K562 (cell line): ENCODE data around the gene TPBGL. TPM values are rescaled to one million over a fixed set of nuclear protein-coding genes. Genes with fewer than 3 reads are reported as not detected.

ENCODE experiments used
- ATAC-seq: fragments of 200-7000 bp; cut with Tn5 transposase; 3 replicates; pipeline ENCODE4 v1.9.1; 2020; ENCODE audit warnings: moderate library complexity
- Bru-seq: library from RNA; stranded (reverse); fragments of 400-500 nt; gene quantifications from one replicate; lab custom pipeline; 2021; lab: Mats Ljungman, UMichigan
- BruChase-seq, 2 experiments: library from RNA; stranded (reverse); fragments of 400-500 nt; gene quantifications; one replicate each; lab custom pipeline; 2021; lab: Mats Ljungman, UMichigan
- BruUV-seq: library from RNA; stranded (reverse); fragments of 400-500 nt; replicated peaks from 2 replicates; lab custom pipeline; 2021; lab: Mats Ljungman, UMichigan
- CTCF ChIA-PET: fragments of 300-600 bp; formaldehyde crosslinking; extraction: SDS; loops from one replicate; lab custom pipeline; 2021; ENCODE audit warnings: low intra/inter-chr PET ratio; lab: Yijun Ruan, JAX
- POLR2A ChIA-PET: fragments of 300-600, 350-650 bp; sonication (Branson Sonifier 250); formaldehyde crosslinking; extraction: SDS; loops from one replicate; lab custom pipeline; 2021; ENCODE audit warnings: antibody characterized with exemption, inconsistent platforms; lab: Yijun Ruan, JAX
- DNase-seq, 4 experiments: peaks; one replicate each; pipeline versions ENCODE4 v3.0.0 to v3.0.0-alpha.2; 2011 to 2018; ENCODE audit warnings: low spot score in 3 of 4, mixed read lengths in 3 of 4; ENCODE audit errors: extremely low read depth in 1 of 4
- FAIRE-seq: peaks from 2 replicates; lab custom pipeline; 2011; peaks lifted over from hg19 to GRCh38; lab: Jason Lieb, UNC
- H2AFZ ChIP-seq: 2 replicates; pipeline ENCODE4 v1.6.0; 2011; ENCODE audit warnings: low read depth, low read length, control low read depth, inconsistent platforms
- H3K27ac ChIP-seq: fragments of 200-600 bp; 3 replicates; pipeline ENCODE4 v1.8.0; 2011; ENCODE audit warnings: low read depth, mild to moderate bottlenecking, control low read depth, inconsistent platforms, low read length, moderate library complexity, mixed read lengths; ENCODE audit errors: extremely low read depth
- H3K27me3 ChIP-seq, 2 experiments: fragments of 300-600 bp in 1 of 2; 2 replicates in 1 of 2; 3 replicates in 1 of 2; pipeline versions ENCODE4 v1.6.0 to v1.8.0; 2011; ENCODE audit warnings: inconsistent platforms in 2 of 2, low read length in 2 of 2, mild to moderate bottlenecking in 1 of 2, mixed read lengths in 1 of 2, moderate library complexity in 1 of 2; ENCODE audit not compliant: control insufficient read depth in 2 of 2, insufficient read depth in 2 of 2
- H3K36me3 ChIP-seq: fragments of 300-600 bp; 3 replicates; pipeline ENCODE4 v1.8.0; 2011; ENCODE audit warnings: mild to moderate bottlenecking, low read length, inconsistent platforms; ENCODE audit not compliant: control insufficient read depth, insufficient read depth
- H3K4me1 ChIP-seq, 2 experiments: fragments of 200-600 bp in 1 of 2; replicated peaks in 1 of 2; 2 replicates in 1 of 2; 3 replicates in 1 of 2; pipeline versions ENCODE4 v1.5.1 to v1.8.0; 2011; ENCODE audit warnings: inconsistent platforms in 2 of 2, low read length in 2 of 2, mild to moderate bottlenecking in 1 of 2, mixed read lengths in 1 of 2, moderate library complexity in 1 of 2; ENCODE audit not compliant: control insufficient read depth in 2 of 2, insufficient read depth in 2 of 2
- H3K4me2 ChIP-seq: 2 replicates; pipeline ENCODE4 v1.6.1; 2011; ENCODE audit warnings: low read length, control low read depth, inconsistent platforms, mixed read lengths; ENCODE audit not compliant: insufficient read depth
- H3K4me3 ChIP-seq: fragments of 200-600 bp; sonication (generic), shearing (Covaris generic); 2 replicates; pipeline ENCODE4 v1.5.1; 2016; ENCODE audit warnings: control low read depth, inconsistent platforms
- H3K79me2 ChIP-seq: fragments of 200-600 bp; 3 replicates; pipeline ENCODE4 v1.8.0; 2011; ENCODE audit warnings: low read length, inconsistent platforms; ENCODE audit not compliant: control insufficient read depth, insufficient read depth
- H3K9ac ChIP-seq, 2 experiments: 2 replicates each; pipeline versions ENCODE4 v1.6.0 to v1.6.1; 2011; ENCODE audit warnings: low read depth in 2 of 2, low read length in 2 of 2, control low read depth in 1 of 2, inconsistent platforms in 1 of 2, mild to moderate bottlenecking in 1 of 2, mixed read lengths in 1 of 2; ENCODE audit not compliant: insufficient read depth in 1 of 2
- H3K9me1 ChIP-seq: one replicate; pipeline ENCODE4 v1.6.0; 2011; ENCODE audit warnings: inconsistent platforms, mild to moderate bottlenecking, low read length, moderate library complexity; ENCODE audit not compliant: control insufficient read depth, insufficient read depth
- H3K9me3 ChIP-seq: replicated peaks from 2 replicates; pipeline ENCODE4 v1.5.1; 2011; ENCODE audit warnings: low read depth, low read length, inconsistent platforms; ENCODE audit not compliant: control insufficient read depth, insufficient read depth
- H4K20me1 ChIP-seq: replicated peaks from 2 replicates; pipeline ENCODE4 v1.6.1; 2011; ENCODE audit warnings: low read length, inconsistent platforms, mixed read lengths; ENCODE audit not compliant: control insufficient read depth, insufficient read depth
- BHLHE40 ChIP-seq: IDR thresholded peaks from 2 replicates; pipeline ENCODE4 v1.6.1; 2011; ENCODE audit warnings: low read length, improper control_type of control experiment
- BRD9 ChIP-seq: fragments of 450-650 bp; IDR thresholded peaks from 2 replicates; pipeline ENCODE4 v1.6.1; 2018; ENCODE audit warnings: low read depth; ENCODE audit not compliant: partially characterized antibody
- EGR1 ChIP-seq: fragments of 450-650 bp; conservative IDR thresholded peaks from 2 replicates; pipeline ENCODE4 v1.6.1; 2017; ENCODE audit warnings: mild to moderate bottlenecking
- FOXK2 ChIP-seq, 2 experiments: fragments of 450-650 bp; IDR thresholded peaks in 1 of 2; conservative IDR thresholded peaks in 1 of 2; 2 replicates each; pipeline ENCODE4 v1.6.1; 2016; ENCODE audit warnings: low read depth in 2 of 2, mild to moderate bottlenecking in 1 of 2
- MAX ChIP-seq: sonication (generic); formaldehyde crosslinking; IDR thresholded peaks from 2 replicates; pipeline ENCODE4 v1.9.0; 2022; ENCODE audit warnings: mild to moderate bottlenecking, missing genetic modification reagents
- SIX5 ChIP-seq, 2 experiments: IDR thresholded peaks; 2 replicates each; pipeline ENCODE4 v1.6.1; 2011; ENCODE audit warnings: low read length in 2 of 2, borderline replicate concordance in 1 of 2, low read depth in 1 of 2, mild to moderate bottlenecking in 1 of 2, moderate library complexity in 1 of 2; ENCODE audit not compliant: insufficient read depth in 1 of 2
- ZBTB5 ChIP-seq: fragments of 450-650 bp; IDR thresholded peaks from 2 replicates; pipeline ENCODE4 v1.6.1; 2017; ENCODE audit warnings: antibody characterized with exemption
- ZBTB7A ChIP-seq: IDR thresholded peaks from 2 replicates; pipeline ENCODE4 v1.6.1; 2011; ENCODE audit warnings: low read depth, mild to moderate bottlenecking, low read length, moderate library complexity, borderline replicate concordance; ENCODE audit not compliant: control insufficient read depth
- ZNF444 ChIP-seq: fragments of 250-450 bp; sonication (Bioruptor Pico); IDR thresholded peaks from 2 replicates; pipeline ENCODE4 v1.4.0; 2020; ENCODE audit warnings: mild to moderate bottlenecking, moderate library complexity
- whole genome bisulfite sequencing: fragments of 100-300 bp; shearing (Covaris generic); methylation state at CpG from one replicate; pipeline ENCODE4 v1.1.6; 2016; ENCODE audit warnings: low coverage, mixed read lengths; ENCODE audit not compliant: insufficient coverage; ENCODE audit errors: missing lambda C conversion rate; 5-methylcytosine and 5-hydroxymethylcytosine counted together
- in situ Hi-C: fragments of 300-500 bp; cut with MboI; formaldehyde crosslinking; loops from 4 replicates; pipeline ENCODE4 v1.15.0; 2018; ENCODE audit warnings: inconsistent platforms, mixed read lengths
- intact Hi-C: fragments of 100-400 bp; cut with micrococcal nuclease; formaldehyde crosslinking; loops from 2 replicates; pipeline ENCODE4 v1.14.2; 2022
- long read RNA-seq, 3 experiments: library from polyadenylated mRNA in 2 of 3; library from RNA in 1 of 3; unstranded in 2 of 3; stranded (forward) in 1 of 3; transcript quantifications; one replicate each; pipeline ENCODE4 v2.0.0, GENCODE V29; 2019 to 2022
- polyA minus RNA-seq, 3 experiments: library from RNA; depleted of rRNA, polyadenylated mRNA; stranded (reverse); fragments of >200 nt; gene quantifications; 2 replicates each; pipeline ENCODE4 v1.2.3, GENCODE V29; 2011
- polyA plus RNA-seq, 8 experiments: library from polyadenylated mRNA; depleted of rRNA in 4 of 8; stranded (reverse) in 5 of 8; unstranded in 3 of 8; fragments of >200 nt; fragmentation: Nextera tagmentation in 2 of 8; fragmentation: Illumina TruSeq in 1 of 8; extraction: Ambion mirVana in 2 of 8; extraction: Trizol in 1 of 8; gene quantifications; 2 replicates each; pipeline versions ENCODE4 v1.2.1 to v1.2.3, GENCODE V29; 2011 to 2014; ENCODE audit warnings: inconsistent platforms in 1 of 8, missing spikeins in 1 of 8
- total RNA-seq, 7 experiments: library from RNA; depleted of rRNA in 6 of 7; stranded (reverse); fragments of >200 nt in 6 of 7; fragmentation: Illumina TruSeq in 2 of 7; extraction: Trizol in 2 of 7; gene quantifications; 2 replicates each; pipeline versions ENCODE4 v1.2.1 to v1.2.3, GENCODE V29; 2011 to 2021; ENCODE audit warnings: low replicate concordance in 1 of 7

TPBGL gene
- not detected in 2 replicates for total RNA-seq (2011; cell fraction: chromatin; rRNA removed; ENCODE audit: low replicate concordance)
- total RNA-seq (2011; cell fraction: nucleolus; rRNA removed): 0.26 TPM in 1 of 2 replicates, not detected in the other
- 0.15 TPM in 1 of 2 replicates, not detected in the other for total RNA-seq (2011; cell fraction: nucleoplasm; rRNA removed)
- not detected in 2 replicates for total RNA-seq (2014; rRNA removed)
- not detected in 2 replicates for total RNA-seq (2014; rRNA removed; fragmentation: Illumina TruSeq; extraction: Trizol)
- total RNA-seq (2015; rRNA removed; fragmentation: Illumina TruSeq; extraction: Trizol): 0.04 TPM in 1 of 2 replicates, not detected in the other
- 0.11 and 0.22 TPM in 2 replicates for total RNA-seq (2021)
- polyA plus RNA-seq (2011; rRNA removed): not detected in 2 replicates
- polyA plus RNA-seq (2011; cell fraction: cytosol; rRNA removed): 0.04 TPM in 1 of 2 replicates, not detected in the other
- 0.04 TPM in 2 replicates for polyA plus RNA-seq (2011; cell fraction: nucleus; rRNA removed)
- 0.06 and 0.20 TPM in 2 replicates for polyA plus RNA-seq (2012)
- polyA plus RNA-seq (2014; fragmentation: Illumina TruSeq; extraction: Trizol): 0.06 and 0.11 TPM in 2 replicates
- polyA plus RNA-seq (2014; fragmentation: Nextera tagmentation; extraction: Ambion mirVana): not detected
- not detected in 2 replicates for polyA plus RNA-seq (2014; rRNA removed)
- polyA minus RNA-seq (2011; rRNA and poly(A)+ RNA removed): not detected in 2 replicates
- not detected in 2 replicates for polyA minus RNA-seq (2011; cell fraction: cytosol; rRNA and poly(A)+ RNA removed)
- not detected in 2 replicates for polyA minus RNA-seq (2011; cell fraction: nucleus; rRNA and poly(A)+ RNA removed)
- Bru-seq, nascent RNA: percentile 16 among the genes with signal in this experiment
- BruChase-seq, experiment 1, labeled RNA remaining after a 2-hour chase: not detected
- BruChase-seq, experiment 2, labeled RNA remaining after a 6-hour chase: not detected
- long read RNA-seq, experiment 1, partial matches to known transcripts: 0 of 2 reads
- long read RNA-seq, experiment 1, other reads (novel, unspliced or antisense): 0 of 2 reads
- long read RNA-seq, experiment 2: 0 reads
- long read RNA-seq, experiment 3: 0 reads

- 8% methylated on average over 16 of the region's 58 CpGs for WGBS
- TF ChIP-seq ZNF444 (CRISPR knock-in tag) (no peak), ZBTB7A (peak; percentile 17; the same call in 1 of the 2 replicates), EGR1 (peak; percentile 78), MAX (CRISPR knock-in tag) (peak; percentile 59), BHLHE40 (peak; percentile 63), SIX5 (IDR thresholded peaks at IDR 0.05; ENCODE audit: borderline replicate concordance in 1 of 2, insufficient read depth in 1 of 2, low read depth in 1 of 2, low read length in 2 of 2) (no peak), FOXK2 (conservative IDR thresholded peaks at IDR 0.05 in 1 of 2, IDR thresholded peaks at IDR 0.05 in 1 of 2; ENCODE audit: low read depth in 2 of 2) (no peak), BRD9 (no peak), ZBTB5 (no peak)
- FAIRE-seq (no peak), ATAC-seq (no peak), DNase-seq (peak; percentile 49 to 72 (median 63))
- Histone ChIP-seq H2AFZ (peak within 1 kb of the TSS; percentile 92), H4K20me1 (peaks cover 25% of the 10 kb centered on the region), H3K27me3 (peaks cover 24 to 56% of the 10 kb centered on the region in 2 experiments), H3K4me1 (peaks cover 3 to 23% of the 10 kb centered on the region in 2 experiments; a peak in 4 of 5 replicates), H3K4me2 (peak within 1 kb of the TSS; percentile 77; the same call in 1 of the 2 replicates), H3K36me3 (no peaks in the 10 kb centered on the region), H3K4me3 (peak within 1 kb of the TSS; percentile 51), H3K9ac (peak within 1 kb of the TSS in 1 of 2 experiments; percentile 93; a peak in 2 of 4 replicates), H3K9me3 (no peaks in the 10 kb centered on the region), H3K27ac (no peak within 1 kb of the TSS), H3K79me2 (no peaks in the 10 kb centered on the region), H3K9me1 (peaks cover 4% of the 10 kb centered on the region)
- in situ Hi-C loops: no loop called here
- BruUV-seq: no TSS peak
- intact Hi-C loops: loop anchor here (10.0 kb wide), 1 partner anchor 536 kb away; no protein-coding TSS in a partner anchor
- CTCF ChIA-PET: interaction anchor here (0.7 kb wide), 1 partner anchor 218 kb away, joined by 3 read pairs; no protein-coding TSS in a partner anchor
- POLR2A ChIA-PET: interaction anchor here (0.6 to 1.3 kb wide), 5 partner anchors 11 to 32 kb away, joined by 3 to 5 read pairs (median 3); no protein-coding TSS in a partner anchor
Measured at GRCh38 chr11:75240311-75241035, at the start of gene TPBGL. Gene TPBGL, plus strand, starts transcription at chr11:75240774. Its CDS starts 276 bp downstream, at chr11:75241050.
